Left kidney (tissue), 8 donors: Measurements from ENCODE around the gene GNB3. TPM values are rescaled to one million over a fixed set of nuclear protein-coding genes. Genes with fewer than 3 reads are reported as not detected.

Experiments
- DNase-seq: peaks from one replicate; pipeline ENCODE4 v3.0.0-alpha.2; 2013
- long read RNA-seq, 8 donors: transcript quantifications; one replicate each; lab custom pipeline, GENCODE V29; 2026
- polyA plus RNA-seq: library from polyadenylated mRNA; unstranded; fragments of 120-200 nt; gene quantifications from one replicate; pipeline ENCODE4 v1.2.1, GENCODE V29; 2013; ENCODE audit not compliant: insufficient read length

The GNB3 gene
- polyA plus RNA-seq = 13.3 TPM
- long read RNA-seq, donor 1 = 0 reads
- long read RNA-seq, donor 2 = 0 reads
- long read RNA-seq, donor 3, partial matches to known transcripts = 0 of 13 reads
- long read RNA-seq, donor 3, other reads (novel, unspliced or antisense) = 12 of 13 reads
- long read RNA-seq, donor 4 = 0 reads
- long read RNA-seq, donor 5, partial matches to known transcripts = 0 of 16 reads
- long read RNA-seq, donor 5, other reads (novel, unspliced or antisense) = 16 of 16 reads
- long read RNA-seq, donor 6 = 0 reads
- long read RNA-seq, donor 7, partial matches to known transcripts = 12 of 29 reads
- long read RNA-seq, donor 7, other reads (novel, unspliced or antisense) = 14 of 29 reads
- long read RNA-seq, donor 8, partial matches to known transcripts = 0 of 1 reads
- long read RNA-seq, donor 8, other reads (novel, unspliced or antisense) = 0 of 1 reads

GRCh38 chr12:6840761-6841515, at the start of gene GNB3:
Gene GNB3 (plus strand): TSS chr12:6840925. CDS start chr12:6841288, 363 bp downstream.
- DNase-seq = no peak

- no peak for DNase-seq
Measured at GRCh38 chr12:6791931-6792520, 48.7 kb upstream of the GNB3 start.

- DNase-seq = peak; percentile 41
Measured at GRCh38 chr12:6792522-6793201, 48.1 kb upstream of the GNB3 start.

- DNase-seq = no peak
Measured at GRCh38 chr12:6795088-6795487, 45.6 kb upstream of the GNB3 start.

GRCh38 chr12:6796576-6796975, 44.1 kb upstream of the GNB3 start:
- DNase-seq = no peak

DNA sequence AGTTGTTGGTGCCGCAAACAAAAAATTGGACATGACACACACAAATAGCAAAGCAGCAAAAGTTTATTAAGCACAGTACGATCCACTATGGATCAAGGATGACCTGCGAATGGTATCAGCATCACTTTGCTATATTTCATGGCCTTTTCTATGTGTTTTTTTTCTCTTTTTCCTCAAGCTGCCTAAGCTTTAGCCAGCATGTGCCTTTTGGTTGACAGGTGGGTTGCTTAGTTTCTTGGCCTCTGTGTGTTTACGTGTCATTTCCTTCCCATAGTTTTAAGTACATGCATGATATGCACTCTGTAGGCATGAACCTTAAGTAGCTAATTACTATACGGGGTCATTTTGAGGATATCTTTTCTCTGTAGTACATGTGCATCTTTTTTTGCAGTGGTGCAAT, 41.6 kb upstream of the GNB3 start:
- no peak for DNase-seq

DNA sequence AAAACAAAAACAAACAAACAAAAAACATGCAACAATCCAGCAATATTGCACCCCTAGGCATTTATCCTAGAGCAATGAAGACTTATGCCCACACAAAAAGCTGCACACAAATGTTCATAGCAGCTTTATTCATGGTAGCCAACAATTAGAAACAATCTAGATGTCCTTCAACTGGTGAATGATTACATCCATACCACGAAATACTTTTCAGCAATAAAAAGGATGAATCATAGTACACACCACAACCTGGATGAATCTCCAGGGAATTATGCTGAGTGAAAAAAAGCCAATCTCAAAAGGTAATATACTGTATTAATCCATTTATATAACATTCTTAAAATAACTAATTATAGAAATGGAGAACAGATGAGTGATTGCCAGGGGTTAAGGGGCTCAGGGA, 33.6 kb upstream of the GNB3 start:
- no peak for DNase-seq

GRCh38 chr12:6809056-6809455, 31.7 kb upstream of the GNB3 start:
- no peak for DNase-seq

- DNase-seq = no peak
Measured at GRCh38 chr12:6810758-6811157, 30.0 kb upstream of the GNB3 start.

- DNase-seq = no peak
Measured at GRCh38 chr12:6813363-6813762, 27.4 kb upstream of the GNB3 start.

DNA sequence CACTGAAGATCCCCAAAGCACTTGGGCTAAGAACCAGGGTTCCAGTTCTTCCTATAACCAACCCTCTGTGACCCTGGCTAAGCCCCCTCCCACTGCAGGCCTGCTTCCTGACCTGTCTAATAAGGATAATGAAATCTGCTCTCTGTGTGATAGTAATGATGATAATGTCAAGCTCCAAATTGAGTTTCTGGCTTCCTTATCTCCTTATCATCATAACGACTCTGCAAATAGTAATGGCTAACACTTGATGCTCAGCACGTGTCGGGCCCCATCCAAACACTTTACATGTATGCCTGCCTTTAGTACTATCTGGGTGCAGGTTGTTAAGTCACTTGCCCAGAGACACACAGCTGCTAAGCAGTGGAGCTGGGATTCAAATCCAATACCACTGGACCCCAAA, 24.1 kb upstream of the GNB3 start:
- no peak for DNase-seq

DNA sequence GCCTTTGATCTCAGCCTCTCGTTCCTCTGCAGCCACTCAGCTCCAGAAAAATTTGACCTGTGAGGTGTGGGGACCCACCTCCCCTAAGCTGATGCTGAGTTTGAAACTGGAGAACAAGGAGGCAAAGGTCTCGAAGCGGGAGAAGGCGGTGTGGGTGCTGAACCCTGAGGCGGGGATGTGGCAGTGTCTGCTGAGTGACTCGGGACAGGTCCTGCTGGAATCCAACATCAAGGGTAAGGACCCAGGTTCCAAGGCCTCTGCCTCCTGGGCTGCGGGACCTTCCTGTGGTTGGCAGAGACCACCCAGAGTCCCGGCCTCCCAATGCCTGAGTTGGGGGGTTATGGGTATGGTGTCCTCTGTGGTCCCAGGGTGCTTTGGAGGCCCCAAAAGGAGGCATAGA, 23.6 kb upstream of the GNB3 start:
- no peak for DNase-seq

DNA sequence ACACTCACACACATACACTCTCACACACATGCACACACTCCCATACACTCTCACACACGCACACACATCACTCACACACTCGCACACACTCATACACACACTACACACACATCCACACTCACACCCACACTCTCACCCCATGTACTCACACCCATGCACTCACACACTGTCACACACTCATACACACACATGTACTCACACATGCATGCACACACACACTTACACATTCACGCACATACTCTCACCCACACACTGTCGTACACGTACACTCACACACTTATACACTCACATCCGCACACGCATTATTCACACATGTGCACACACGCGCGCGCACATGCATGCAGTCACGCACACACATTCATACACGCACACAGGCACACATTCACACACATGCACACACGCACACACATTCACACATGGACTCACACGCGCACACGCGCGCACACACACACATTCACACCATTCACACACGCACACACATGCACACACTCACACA, 23.0 kb upstream of the GNB3 start:
- no peak for DNase-seq

GRCh38 chr12:6818222-6818621, 22.5 kb upstream of the GNB3 start:
- DNase-seq = no peak

DNA sequence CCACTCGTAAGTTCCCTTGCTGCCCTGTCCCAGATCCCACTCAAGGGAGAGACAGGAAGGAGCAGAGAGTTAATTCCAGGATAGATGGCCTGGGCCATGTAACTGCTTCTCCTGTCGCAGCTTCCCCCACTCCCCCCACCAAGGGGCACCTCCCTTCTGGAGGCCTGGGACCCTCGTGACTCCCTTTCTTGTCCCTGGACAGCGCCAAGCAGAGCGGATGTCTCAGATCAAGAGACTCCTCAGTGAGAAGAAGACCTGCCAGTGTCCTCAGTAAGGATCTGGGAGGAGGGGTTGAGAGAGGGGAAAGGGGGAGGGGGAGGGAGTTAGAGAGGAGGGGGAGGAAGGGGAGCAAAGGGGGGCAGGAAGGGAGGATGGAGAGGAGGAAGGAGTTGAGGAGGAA, 22.1 kb upstream of the GNB3 start:
- no peak for DNase-seq

DNA sequence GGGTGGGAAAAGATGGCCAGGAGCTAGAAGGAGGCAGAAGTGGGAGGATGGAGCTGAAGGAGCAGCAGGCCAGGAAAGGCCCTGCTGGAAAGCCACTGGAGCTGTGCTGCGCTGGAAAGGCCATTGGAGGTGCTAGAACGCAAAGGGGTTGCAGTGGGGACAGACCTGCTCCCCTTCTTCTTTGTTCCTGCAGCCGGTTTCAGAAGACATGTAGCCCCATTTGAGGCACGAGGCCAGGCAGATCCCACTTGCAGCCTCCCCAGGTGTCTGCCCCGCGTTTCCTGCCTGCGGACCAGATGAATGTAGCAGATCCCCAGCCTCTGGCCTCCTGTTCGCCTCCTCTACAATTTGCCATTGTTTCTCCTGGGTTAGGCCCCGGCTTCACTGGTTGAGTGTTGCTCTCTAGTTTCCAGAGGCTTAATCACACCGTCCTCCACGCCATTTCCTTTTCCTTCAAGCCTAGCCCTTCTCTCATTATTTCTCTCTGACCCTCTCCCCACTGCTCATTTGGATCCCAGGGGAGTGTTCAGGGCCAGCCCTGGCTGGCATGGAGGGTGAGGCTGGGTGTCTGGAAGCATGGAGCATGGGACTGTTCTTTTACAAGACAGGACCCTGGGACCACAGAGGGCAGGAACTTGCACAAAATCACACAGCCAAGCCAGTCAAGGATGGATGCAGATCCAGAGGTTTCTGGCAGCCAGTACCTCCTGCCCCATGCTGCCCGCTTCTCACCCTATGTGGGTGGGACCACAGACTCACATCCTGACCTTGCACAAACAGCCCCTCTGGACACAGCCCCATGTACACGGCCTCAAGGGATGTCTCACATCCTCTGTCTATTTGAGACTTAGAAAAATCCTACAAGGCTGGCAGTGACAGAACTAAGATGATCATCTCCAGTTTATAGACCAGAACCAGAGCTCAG, 21.4 kb upstream of the GNB3 start:
- no peak for DNase-seq

DNA sequence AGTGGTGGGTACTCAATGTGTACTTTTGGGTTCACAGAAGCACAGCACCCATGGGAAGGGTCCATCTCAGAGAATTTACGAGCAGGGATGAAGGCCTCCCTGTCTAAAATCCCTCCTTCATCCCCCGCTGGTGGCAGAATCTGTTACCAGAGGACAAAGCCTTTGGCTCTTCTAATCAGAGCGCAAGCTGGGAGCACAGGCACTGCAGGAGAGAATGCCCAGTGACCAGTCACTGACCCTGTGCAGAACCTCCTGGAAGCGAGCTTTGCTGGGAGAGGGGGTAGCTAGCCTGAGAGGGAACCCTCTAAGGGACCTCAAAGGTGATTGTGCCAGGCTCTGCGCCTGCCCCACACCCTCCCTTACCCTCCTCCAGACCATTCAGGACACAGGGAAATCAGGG, 20.6 kb upstream of the GNB3 start:
- DNase-seq = no peak

DNA sequence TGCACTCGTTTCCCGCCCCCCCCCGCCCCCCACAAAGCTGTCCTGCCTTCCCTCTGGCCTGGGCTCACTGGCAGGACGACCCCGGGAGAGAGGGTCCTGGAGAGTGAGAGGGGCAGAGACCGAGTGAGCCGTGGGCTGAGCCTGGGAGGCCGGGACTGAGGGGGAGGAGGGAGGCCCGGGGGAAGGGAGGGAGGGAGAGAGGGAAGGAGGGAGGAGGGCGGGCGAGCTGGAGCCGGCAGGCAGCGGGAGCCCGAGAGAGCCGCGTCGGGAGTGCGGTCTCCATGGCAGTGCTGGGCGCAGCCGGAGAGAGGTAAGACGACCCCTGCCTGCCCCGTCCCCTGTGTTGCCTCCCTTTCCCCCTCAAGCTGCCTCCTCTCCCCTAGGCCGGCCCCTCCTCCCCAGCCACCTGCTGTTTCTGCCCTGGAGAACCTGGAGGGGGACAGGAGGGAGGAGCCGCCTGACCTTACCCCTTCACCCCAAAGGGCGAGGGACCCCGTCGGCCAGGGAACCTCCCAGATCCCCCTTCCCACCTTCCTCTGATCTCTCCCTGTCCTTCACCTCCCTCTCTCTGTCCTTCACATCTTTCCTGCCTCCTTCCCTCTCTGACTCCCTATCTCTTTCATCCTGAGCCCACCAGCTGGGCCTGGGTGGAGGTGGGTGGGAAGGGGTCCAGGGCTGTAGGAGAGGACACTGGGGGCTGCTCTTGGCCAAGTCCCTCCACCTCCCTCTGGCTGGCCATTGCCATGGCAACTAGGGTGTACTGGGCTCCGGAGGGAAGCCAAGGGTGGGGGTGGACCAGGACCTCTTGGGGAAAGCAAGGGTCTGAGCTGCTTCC, 18.9 kb upstream of the GNB3 start, which contains the start of gene GPR162:
GPR162 (plus strand) TSS at position 231 of the 835 bp plus-strand sequence. CDS start 2,078 bp downstream, outside the sequence.
- peak; percentile 90 for DNase-seq

GRCh38 chr12:6822426-6823135, 18.1 kb upstream of the GNB3 start:
- no peak for DNase-seq
